ENCODE measurements around the gene PNLDC1. TPM values are rescaled to one million over a fixed set of nuclear protein-coding genes. Genes with fewer than 3 reads are reported as not detected.

The PNLDC1 gene
- total and polyA plus RNA-seq, 9 of the 15 experiments (the other 6 are each of a cell fraction or from before 2014, with no cell fraction given) = 0.12 TPM; not detected in 8

DNA sequence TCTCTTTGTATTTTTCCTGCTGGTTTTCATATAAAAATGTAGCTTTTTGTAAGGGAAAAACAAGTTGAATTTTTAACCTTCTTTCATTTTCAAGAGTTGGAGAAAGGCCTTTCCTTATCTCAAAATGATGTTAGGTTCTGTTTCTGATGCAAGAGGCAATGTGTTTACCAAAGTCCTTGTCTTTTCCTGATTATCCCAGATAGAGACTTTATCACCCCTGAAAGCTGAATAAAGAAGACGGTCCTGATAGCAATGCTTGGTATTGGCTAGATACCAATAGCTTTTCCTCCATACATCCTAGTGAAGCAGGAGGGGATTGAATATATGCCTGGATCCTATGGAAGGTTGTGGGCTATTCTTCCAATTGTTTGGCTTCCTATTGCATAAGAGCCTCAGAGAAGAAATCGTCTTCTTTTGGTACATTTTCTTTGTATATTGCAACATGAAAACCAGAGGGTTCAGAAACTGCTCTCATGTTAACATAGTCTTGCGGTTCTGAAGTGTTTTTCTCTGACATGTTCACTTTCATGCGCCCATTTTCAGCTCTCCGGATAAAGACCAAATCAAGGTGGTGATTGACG, 5.5 kb downstream of the PNLDC1 start (continued):
- TF ChIP-seq, protein P1, sequence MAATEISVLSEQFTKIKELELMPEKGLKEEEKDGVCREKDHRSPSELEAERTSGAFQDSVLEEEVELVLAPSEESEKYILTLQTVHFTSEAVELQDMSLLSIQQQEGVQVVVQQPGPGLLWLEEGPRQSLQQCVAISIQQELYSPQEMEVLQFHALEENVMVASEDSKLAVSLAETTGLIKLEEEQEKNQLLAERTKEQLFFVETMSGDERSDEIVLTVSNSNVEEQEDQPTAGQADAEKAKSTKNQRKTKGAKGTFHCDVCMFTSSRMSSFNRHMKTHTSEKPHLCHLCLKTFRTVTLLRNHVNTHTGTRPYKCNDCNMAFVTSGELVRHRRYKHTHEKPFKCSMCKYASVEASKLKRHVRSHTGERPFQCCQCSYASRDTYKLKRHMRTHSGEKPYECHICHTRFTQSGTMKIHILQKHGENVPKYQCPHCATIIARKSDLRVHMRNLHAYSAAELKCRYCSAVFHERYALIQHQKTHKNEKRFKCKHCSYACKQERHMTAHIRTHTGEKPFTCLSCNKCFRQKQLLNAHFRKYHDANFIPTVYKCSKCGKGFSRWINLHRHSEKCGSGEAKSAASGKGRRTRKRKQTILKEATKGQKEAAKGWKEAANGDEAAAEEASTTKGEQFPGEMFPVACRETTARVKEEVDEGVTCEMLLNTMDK (IDR thresholded peaks at IDR 0.05; ENCODE audit: borderline replicate concordance, insufficient read depth, low read depth, low read length, poor library complexity, severe bottlenecking) = no peak
- TF ChIP-seq ZNF165 (CRISPR knock-in tag; IDR thresholded peaks at IDR 0.05; ENCODE audit: borderline replicate concordance) (0 out of 2 replicates have a peak, but pooled peaks have one; percentile 45), SMARCE1 (IDR thresholded peaks at IDR 0.05) (peak; percentile 43; the same call in 1 of the 2 replicates), SMARCA4 (IDR thresholded peaks at IDR 0.05) (peak; percentile 22; the same call in 1 of the 2 replicates), SP2 (IDR thresholded peaks at IDR 0.05; ENCODE audit: extremely low read depth, low read depth, low read length, poor library complexity, severe bottlenecking) (no peak), SREBF1 (IDR thresholded peaks at IDR 0.05; ENCODE audit: borderline replicate concordance, low read depth, low read length) (no peak), MCM3 (IDR thresholded peaks at IDR 0.05) (no peak), MAFK (IDR thresholded peaks at IDR 0.05; ENCODE audit: low read length) (no peak), MEIS2 (IDR thresholded peaks at IDR 0.05; ENCODE audit: partially characterized antibody) (peak; percentile 66), ZNF584 (CRISPR knock-in tag; IDR thresholded peaks at IDR 0.05; ENCODE audit: low read depth) (peak; percentile 25; the same call in 1 of the 2 replicates), ZNF717 (CRISPR knock-in tag; IDR thresholded peaks at IDR 0.05) (no peak), FUS (optimal IDR thresholded peaks at IDR 0.05; ENCODE audit: low read depth, low read length) (no peak)
- TF ChIP-seq, protein P2, sequence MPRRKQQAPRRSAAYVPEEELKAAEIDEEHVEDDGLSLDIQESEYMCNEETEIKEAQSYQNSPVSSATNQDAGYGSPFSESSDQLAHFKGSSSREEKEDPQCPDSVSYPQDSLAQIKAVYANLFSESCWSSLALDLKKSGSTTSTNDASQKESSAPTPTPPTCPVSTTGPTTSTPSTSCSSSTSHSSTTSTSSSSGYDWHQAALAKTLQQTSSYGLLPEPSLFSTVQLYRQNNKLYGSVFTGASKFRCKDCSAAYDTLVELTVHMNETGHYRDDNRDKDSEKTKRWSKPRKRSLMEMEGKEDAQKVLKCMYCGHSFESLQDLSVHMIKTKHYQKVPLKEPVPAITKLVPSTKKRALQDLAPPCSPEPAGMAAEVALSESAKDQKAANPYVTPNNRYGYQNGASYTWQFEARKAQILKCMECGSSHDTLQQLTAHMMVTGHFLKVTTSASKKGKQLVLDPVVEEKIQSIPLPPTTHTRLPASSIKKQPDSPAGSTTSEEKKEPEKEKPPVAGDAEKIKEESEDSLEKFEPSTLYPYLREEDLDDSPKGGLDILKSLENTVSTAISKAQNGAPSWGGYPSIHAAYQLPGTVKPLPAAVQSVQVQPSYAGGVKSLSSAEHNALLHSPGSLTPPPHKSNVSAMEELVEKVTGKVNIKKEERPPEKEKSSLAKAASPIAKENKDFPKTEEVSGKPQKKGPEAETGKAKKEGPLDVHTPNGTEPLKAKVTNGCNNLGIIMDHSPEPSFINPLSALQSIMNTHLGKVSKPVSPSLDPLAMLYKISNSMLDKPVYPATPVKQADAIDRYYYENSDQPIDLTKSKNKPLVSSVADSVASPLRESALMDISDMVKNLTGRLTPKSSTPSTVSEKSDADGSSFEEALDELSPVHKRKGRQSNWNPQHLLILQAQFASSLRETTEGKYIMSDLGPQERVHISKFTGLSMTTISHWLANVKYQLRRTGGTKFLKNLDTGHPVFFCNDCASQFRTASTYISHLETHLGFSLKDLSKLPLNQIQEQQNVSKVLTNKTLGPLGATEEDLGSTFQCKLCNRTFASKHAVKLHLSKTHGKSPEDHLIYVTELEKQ (CRISPR knock-in tag; IDR thresholded peaks at IDR 0.05) = no peak
- TF ChIP-seq, protein P3, sequence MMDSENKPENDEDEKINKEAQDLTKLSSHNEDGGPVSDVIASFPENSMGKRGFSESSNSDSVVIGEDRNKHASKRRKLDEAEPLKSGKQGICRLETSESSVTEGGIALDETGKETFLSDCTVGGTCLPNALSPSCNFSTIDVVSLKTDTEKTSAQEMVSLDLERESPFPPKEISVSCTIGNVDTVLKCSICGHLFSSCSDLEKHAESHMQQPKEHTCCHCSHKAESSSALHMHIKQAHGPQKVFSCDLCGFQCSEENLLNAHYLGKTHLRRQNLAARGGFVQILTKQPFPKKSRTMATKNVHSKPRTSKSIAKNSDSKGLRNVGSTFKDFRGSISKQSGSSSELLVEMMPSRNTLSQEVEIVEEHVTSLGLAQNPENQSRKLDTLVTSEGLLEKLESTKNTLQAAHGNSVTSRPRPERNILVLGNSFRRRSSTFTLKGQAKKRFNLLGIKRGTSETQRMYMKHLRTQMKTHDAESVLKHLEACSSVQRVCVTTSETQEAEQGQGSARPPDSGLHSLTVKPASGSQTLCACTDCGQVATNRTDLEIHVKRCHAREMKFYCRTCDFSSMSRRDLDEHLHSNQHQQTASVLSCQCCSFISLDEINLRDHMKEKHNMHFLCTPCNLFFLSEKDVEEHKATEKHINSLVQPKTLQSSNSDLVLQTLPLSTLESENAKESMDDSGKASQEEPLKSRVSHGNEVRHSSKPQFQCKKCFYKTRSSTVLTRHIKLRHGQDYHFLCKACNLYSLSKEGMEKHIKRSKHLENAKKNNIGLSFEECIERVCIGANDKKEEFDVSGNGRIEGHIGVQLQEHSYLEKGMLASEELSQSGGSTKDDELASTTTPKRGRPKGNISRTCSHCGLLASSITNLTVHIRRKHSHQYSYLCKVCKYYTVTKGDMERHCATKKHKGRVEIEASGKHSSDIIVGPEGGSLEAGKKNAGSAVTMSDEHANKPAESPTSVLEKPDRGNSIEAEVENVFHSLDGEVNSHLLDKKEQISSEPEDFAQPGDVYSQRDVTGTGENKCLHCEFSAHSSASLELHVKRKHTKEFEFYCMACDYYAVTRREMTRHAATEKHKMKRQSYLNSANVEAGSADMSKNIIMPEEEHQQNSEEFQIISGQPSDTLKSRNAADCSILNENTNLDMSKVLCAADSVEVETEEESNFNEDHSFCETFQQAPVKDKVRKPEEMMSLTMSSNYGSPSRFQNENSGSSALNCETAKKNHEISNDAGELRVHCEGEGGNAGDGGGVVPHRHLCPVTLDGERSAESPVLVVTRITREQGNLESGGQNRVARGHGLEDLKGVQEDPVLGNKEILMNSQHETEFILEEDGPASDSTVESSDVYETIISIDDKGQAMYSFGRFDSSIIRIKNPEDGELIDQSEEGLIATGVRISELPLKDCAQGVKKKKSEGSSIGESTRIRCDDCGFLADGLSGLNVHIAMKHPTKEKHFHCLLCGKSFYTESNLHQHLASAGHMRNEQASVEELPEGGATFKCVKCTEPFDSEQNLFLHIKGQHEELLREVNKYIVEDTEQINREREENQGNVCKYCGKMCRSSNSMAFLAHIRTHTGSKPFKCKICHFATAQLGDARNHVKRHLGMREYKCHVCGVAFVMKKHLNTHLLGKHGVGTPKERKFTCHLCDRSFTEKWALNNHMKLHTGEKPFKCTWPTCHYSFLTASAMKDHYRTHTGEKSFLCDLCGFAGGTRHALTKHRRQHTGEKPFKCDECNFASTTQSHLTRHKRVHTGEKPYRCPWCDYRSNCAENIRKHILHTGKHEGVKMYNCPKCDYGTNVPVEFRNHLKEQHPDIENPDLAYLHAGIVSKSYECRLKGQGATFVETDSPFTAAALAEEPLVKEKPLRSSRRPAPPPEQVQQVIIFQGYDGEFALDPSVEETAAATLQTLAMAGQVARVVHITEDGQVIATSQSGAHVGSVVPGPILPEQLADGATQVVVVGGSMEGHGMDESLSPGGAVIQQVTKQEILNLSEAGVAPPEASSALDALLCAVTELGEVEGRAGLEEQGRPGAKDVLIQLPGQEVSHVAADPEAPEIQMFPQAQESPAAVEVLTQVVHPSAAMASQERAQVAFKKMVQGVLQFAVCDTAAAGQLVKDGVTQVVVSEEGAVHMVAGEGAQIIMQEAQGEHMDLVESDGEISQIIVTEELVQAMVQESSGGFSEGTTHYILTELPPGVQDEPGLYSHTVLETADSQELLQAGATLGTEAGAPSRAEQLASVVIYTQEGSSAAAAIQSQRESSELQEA (IDR thresholded peaks at IDR 0.05; ENCODE audit: low read depth) = no peak
